Right lobe of liver (tissue), 4 donors: ENCODE data around the gene LYRM1.

Experiments
- CTCF ChIP-seq, 4 donors: fragments of 200-600 bp in 3 of 4; fragments of 450-650 bp in 1 of 4; IDR thresholded peaks; one replicate each; pipeline versions ENCODE4 v1.5.1 to v1.8.0; 2016 to 2022; ENCODE audit warnings: antibody characterized with exemption in 4 of 4, mild to moderate bottlenecking in 2 of 4
- POLR2A ChIP-seq: fragments of 450-650 bp; IDR thresholded peaks from one replicate; pipeline ENCODE4 v1.6.1; 2017; ENCODE audit warnings: antibody characterized with exemption, mild to moderate bottlenecking
- donor health status: DM: no; HTN: no; CAD: no.
- donor health status: DM: no; HTN: no; CAD: no.
- donor health status: DM: no; HTN: yes; CAD: no.

GRCh38 chr16:20903116-20903898 is 2.7 kb downstream of the LYRM1 start:
- no peak for TF ChIP-seq POLR2A
- TF ChIP-seq CTCF (IDR thresholded peaks at IDR 0.05), result no peak
